ENCODE data around the gene COA8.
A peak's percentile ranks its signal among the peaks of the same experiment; 100 is the strongest.

- TF ChIP-seq JUND (IDR thresholded peaks at IDR 0.05; ENCODE audit: low read length) (peak; percentile 57; the same call in 1 of the 2 replicates), POLR2AphosphoS5 (IDR thresholded peaks at IDR 0.05; ENCODE audit: low read depth, low read length) (peak; percentile 74; the same call in 1 of the 2 replicates), EZH2 (IDR thresholded peaks at IDR 0.05; ENCODE audit: low read depth, low read length, severe bottlenecking) (no peak), CREB1 (IDR thresholded peaks at IDR 0.05) (peak; percentile 73), CTCF (IDR thresholded peaks at IDR 0.05; ENCODE audit: control extremely low read depth in 1 of 3, insufficient read depth in 1 of 3, low read depth in 1 of 3, low read length in 3 of 3) (no peak), NRF1 (IDR thresholded peaks at IDR 0.05; ENCODE audit: low read depth, low read length) (no peak), MAX (IDR thresholded peaks at IDR 0.05) (peak; percentile 36; the same call in 1 of the 2 replicates), ATF3 (IDR thresholded peaks at IDR 0.05; ENCODE audit: insufficient read depth, low read depth, low read length) (peak; percentile 71; the same call in 1 of the 2 replicates), EP300 (IDR thresholded peaks at IDR 0.05; ENCODE audit: borderline replicate concordance in 1 of 2, low read depth in 2 of 2, low read length in 2 of 2) (no peak), CHD2 (IDR thresholded peaks at IDR 0.05; ENCODE audit: low read length) (no peak), POU5F1 (IDR thresholded peaks at IDR 0.05; ENCODE audit: low read depth, low read length) (no peak), ZNF274 (IDR thresholded peaks at IDR 0.05; ENCODE audit: borderline replicate concordance, extremely low read depth, low read length) (no peak), TAF7 (optimal IDR thresholded peaks at IDR 0.05; ENCODE audit: borderline replicate concordance, low read depth, low read length) (no peak)
These were observed at the start of gene COA8, which contains the start of gene BAG5 for GRCh38 chr14:103562429-103563225.

Measured in H1 (cell line).